ENCODE results near the gene AKTIP.

AKTIP gene

DNA sequence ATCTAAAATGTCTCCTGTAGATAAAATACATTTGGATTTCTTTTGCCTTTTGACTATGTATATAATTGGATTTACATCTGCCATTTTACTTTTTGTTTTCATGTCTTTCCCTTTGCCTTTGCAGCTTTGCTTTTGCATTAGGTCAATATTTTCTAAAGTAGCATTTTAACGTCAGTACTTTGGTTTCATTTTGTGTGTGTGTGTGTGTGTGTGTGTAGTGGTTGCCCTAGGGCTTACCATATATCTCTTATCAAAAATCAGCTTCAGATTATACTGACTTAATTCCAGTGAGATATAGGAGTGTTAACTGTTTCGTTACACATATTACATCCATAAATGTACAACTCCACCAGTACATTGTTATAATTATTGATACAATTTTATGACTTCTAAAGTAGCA lies 26.1 kb downstream of the AKTIP start:
- DNase-seq = no peak

DNA sequence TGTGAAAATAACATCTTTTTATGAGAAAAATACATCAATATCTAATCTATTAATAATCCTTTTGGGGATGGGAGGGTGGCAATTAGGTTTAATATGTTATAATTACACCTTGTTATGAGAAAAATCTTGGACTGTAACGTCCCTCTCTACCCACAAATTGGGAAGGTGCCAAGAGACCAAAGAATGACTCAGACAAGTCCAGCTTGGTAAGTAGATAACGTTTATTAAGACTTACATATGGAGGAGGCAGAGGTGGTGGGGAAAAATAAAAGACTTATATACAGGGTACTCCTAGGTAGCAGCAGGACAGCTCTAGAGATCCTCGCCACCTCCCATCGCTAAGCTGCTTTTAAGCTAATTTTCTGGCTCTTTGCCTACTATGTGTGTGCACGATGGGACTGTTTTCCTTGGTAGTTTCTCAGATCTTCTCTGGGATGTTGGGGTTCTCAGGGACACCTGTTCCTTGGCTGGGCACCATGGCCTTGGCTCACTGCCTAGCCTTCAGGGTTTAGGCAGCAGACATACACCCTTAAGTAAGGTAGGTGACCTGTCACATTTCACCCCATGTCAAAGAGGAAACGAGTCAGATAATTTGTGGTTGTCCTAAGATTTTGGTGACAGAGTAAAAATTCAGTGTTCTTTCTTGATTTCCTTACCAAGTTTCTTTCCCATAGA lies 37.3 kb downstream of the AKTIP start:
- no peak for DNase-seq

DNA sequence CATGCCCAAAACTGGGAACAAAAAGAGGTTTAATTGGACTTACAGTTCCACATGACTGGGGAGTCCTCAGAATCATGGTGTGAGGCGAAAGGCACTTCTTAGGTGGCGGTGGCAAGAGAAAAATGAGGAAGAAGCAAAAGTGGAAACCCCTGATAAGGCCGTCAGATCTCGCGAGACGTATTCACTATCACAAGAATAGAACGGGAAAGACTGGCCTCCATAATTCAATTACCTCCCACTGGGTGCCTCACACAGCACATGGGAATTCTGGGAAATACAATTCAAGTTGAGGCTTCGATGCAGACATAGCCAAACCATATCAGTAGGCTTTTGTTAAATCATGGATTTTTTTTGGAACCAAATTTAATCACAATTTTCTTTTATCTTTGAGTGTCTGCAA lies 44.4 kb downstream of the AKTIP start:
- no peak for DNase-seq

DNA sequence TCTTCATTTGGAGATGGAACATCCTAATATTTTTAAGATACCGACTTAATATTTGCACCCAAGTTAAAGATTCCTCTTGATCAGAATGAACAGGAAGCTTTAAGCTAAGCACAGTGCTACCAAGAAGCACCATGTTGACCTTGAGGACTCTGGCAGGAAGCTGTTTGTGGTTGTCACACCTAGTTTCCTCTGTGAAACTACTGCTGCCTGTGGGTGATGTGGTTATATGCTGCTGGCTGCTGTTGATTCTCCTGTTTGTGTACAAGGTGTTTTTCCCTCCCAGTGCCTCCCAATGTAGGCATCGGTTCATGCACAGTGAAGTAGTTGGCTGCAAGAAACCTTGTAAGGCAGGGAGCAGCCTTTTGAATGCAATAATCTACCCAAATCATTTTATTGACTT lies 45.3 kb downstream of the AKTIP start:
- DNase-seq = peak; percentile 64

DNA sequence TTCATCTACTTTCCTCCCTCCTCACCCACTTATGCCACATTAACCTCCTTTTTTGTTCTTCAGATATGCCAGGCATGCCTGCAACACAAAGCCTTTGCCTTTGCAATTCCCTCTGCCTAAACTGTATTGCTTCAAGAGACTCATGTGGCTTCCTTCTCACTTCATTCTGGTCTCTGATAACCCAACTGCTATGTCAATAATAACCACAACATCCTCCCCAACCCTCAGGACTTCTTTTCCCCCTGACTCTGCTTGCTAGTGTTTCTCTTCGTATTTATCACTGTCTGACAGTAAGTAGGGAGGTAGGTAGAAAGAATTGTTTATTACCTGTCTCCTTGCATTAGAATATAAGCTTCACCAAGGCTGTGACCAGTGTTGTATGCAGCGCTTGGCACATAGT lies 46.4 kb downstream of the AKTIP start:
- no peak for DNase-seq

DNA sequence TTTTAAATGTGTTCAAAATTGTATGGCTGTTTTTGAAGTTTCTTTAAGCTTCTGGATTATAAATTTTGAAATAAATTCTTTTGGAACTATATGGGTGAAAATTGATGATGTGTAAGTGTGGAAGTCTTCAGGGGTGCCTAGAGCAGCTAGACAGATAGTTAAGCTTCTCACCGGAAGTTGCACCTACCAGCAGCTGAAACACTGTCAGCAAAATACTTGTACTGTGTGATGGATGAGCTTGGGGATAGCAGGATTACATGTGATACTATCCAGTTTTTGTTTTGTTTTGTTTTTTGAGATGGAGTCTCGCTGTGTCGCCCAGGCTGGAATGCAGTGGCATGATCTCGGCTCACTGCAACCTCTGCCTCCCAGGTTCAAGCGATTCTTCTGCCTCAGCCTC lies 49.1 kb downstream of the AKTIP start:
- no peak for DNase-seq

DNA sequence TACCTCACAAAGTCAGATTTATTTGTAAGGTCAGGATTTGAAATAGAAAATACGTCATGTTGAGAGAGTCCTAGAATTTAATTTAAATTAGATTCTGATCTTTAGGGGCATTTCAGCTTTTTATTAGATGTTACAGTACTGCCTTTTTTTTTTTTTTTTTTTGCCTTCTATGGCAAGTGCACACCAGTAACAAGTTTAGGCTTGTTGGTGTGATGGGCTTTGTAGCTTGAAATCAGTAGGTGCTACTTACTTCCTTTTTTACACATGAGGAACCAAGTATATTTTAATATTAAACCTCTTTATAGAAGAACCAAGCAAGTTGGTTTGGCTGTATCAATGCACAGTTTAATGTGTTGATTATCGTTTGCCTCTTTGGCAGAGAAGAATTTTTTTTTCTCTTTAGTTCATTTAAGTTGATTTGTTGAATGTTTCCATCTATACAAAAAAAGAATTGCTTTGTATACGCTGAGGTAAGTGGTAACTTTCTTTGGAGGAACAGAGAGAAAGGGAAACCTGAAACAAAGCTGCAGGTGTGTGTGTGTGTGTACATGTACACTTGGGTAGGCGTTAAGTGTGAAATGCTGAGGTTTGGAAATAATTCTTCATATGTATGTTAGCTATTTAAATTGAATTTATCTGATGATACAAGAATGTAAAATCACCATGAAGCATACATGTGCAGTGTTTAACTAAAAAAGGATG lies 53.0 kb downstream of the AKTIP start:
- DNase-seq = no peak

DNA sequence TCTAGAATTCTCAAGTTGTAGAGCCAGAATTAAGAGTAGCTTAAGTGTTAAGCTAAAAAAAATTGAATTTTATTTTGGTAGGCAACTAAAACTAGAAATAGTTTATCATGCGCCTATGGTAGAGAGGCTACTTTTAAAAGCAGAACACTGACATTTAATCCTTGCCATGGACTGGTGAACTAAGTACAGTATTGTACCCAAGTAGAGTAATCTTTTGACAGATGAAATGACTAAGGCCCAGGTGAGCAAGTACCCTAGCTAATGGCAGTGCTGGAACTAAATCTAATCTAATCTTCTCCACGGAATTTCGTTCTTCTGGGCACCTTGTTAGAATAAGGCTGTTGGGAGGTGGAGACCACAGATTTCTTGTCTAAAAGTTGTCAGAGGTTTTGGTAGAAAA lies 56.9 kb downstream of the AKTIP start:
- no peak for DNase-seq

DNA sequence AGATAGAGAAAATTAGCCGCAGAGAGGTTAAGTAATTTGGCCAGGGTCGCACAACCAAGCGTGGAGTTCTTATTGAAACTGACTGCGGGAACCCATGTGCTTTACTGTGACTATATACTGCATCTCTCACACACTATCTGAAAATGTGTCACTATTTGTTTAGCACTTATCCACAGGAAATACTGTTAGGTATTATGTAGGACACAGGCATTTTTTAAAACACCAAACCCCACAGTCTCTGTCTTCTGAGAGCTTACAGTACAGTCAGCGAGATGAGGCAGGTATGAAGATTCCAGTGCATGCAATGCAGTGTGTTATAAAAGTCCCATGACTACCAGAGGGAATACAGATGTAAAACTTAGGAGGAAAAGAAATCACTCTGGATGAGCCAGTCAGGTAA lies 57.5 kb downstream of the AKTIP start:
- no peak for DNase-seq
